ENCODE measurements around the gene SLC38A7. TPM values are rescaled to one million over a fixed set of nuclear protein-coding genes. Genes with fewer than 3 reads are reported as not detected.
A peak's percentile ranks its signal among the peaks of the same experiment; 100 is the strongest.

The SLC38A7 gene
- total RNA-seq, 1 donor, result 27.4 TPM

GRCh38 chr16:58679763-58680162 lies 4.8 kb downstream of the SLC38A7 start:
- TF ChIP-seq CTCF (IDR thresholded peaks at IDR 0.05; ENCODE audit: insufficient read depth, low read length), result no peak
- DNase-seq (ENCODE audit: low read depth), result no peak
- no peak overlapping the region for H3K4me3 ChIP-seq (ENCODE audit: low read depth, low read length)

- peak; percentile 23 for TF ChIP-seq CTCF (IDR thresholded peaks at IDR 0.05; ENCODE audit: insufficient read depth, low read length)
- H3K4me3 ChIP-seq (ENCODE audit: low read depth, low read length), result no peak overlapping the region
- DNase-seq (ENCODE audit: low read depth), result peak; percentile 54
Observed at GRCh38 chr16:58678716-58679115, 5.9 kb downstream of the SLC38A7 start.

GRCh38 chr16:58678269-58678668 lies 6.3 kb downstream of the SLC38A7 start:
- no peak for TF ChIP-seq CTCF (IDR thresholded peaks at IDR 0.05; ENCODE audit: insufficient read depth, low read length)
- no peak overlapping the region for H3K4me3 ChIP-seq (ENCODE audit: low read depth, low read length)
- DNase-seq (ENCODE audit: low read depth), result no peak

- H3K4me3 ChIP-seq (ENCODE audit: low read depth, low read length), result no peak overlapping the region
- no peak for TF ChIP-seq CTCF (IDR thresholded peaks at IDR 0.05; ENCODE audit: insufficient read depth, low read length)
Observed at GRCh38 chr16:58670946-58671583, 13.5 kb downstream of the SLC38A7 start.

GRCh38 chr16:58670177-58670576 lies 14.4 kb downstream of the SLC38A7 start:
- TF ChIP-seq CTCF (IDR thresholded peaks at IDR 0.05; ENCODE audit: insufficient read depth, low read length), result no peak
- no peak for DNase-seq (ENCODE audit: low read depth)

More at GRCh38 chr16:58670946-58671583, 13.5 kb downstream of the SLC38A7 start:
- no peak for DNase-seq (ENCODE audit: low read depth)

GRCh38 chr16:58665200-58665599 lies 19.4 kb downstream of the SLC38A7 start:
- TF ChIP-seq CTCF (IDR thresholded peaks at IDR 0.05; ENCODE audit: insufficient read depth, low read length), result no peak
- no peak for DNase-seq (ENCODE audit: low read depth)
- no peak overlapping the region for H3K4me3 ChIP-seq (ENCODE audit: low read depth, low read length)

More at GRCh38 chr16:58670177-58670576, 14.4 kb downstream of the SLC38A7 start:
- no peak overlapping the region for H3K4me3 ChIP-seq (ENCODE audit: low read depth, low read length)

Measured in fibroblast of the aortic adventitia (primary cell).